GM19468 (cell line): Measurements from ENCODE around the gene GRIK4.

ENCODE experiments used
- ATAC-seq: cut with Tn5 transposase; IDR thresholded peaks from one replicate; pipeline ENCODE4 v1.9.1; 2021; ENCODE audit warnings: mild to moderate bottlenecking, moderate library complexity, moderate number of reproducible peaks; ENCODE audit not compliant: unreplicated experiment; ENCODE audit errors: extremely low read depth

The GRIK4 gene

DNA sequence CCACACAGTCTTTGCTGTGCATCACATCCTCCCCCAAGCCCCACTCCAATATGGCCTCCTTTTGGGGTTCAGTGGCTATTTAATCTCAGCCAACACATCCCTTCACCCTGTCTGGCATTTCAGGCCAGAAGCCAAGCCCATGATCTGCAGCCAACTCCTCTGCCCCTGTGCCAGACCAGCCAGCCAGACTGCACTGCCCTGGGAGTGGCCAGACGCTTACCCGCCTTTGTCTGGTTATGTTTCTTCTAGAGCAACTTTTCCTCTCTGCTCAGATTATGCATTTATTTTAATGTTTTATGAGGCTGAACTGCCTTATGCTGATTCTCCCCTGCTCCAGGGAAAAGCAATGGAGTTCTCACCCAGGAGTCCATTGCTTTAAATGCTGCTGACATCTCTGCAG lies 305.6 kb downstream of the GRIK4 start:
- ATAC-seq, result no peak

DNA sequence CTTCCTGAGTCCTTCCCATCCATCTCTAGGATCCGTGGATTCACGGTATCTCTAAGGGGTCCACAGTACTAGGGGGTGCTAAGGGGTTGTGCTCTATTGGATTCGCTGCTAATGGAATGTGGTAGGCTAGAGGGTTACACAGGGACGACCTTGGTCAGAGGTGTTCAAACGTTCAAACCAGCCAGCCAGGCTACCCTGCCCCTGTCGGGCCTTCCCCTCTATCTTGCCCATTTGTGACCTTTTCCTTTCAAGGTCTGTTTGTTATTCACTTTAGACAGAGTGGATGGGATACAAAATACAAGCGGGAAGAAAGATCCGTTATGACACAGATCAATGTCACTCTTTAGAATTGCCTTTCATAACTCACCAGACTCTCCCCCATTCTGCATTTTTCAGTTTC lies 306.5 kb downstream of the GRIK4 start:
- ATAC-seq, result no peak

DNA sequence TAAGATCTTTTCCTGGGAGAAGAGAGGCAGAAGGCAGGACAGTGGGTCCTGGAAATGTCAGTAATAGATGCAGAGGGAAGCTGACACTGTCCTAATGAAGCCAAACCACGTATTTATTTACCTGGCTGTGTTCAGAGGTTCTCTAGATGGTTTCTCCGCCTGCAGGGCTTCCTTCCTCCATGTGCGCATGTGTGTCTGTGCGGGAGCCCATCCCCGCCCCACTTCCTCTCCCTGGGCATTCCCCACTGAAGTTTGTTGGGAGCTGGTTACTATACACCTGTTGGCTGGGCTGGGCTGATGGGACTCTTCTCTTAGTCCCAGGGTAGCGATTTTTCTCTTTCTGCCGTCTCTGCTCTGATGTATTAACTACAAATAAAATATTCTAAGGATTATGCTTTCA lies 307.5 kb downstream of the GRIK4 start:
- no peak for ATAC-seq

DNA sequence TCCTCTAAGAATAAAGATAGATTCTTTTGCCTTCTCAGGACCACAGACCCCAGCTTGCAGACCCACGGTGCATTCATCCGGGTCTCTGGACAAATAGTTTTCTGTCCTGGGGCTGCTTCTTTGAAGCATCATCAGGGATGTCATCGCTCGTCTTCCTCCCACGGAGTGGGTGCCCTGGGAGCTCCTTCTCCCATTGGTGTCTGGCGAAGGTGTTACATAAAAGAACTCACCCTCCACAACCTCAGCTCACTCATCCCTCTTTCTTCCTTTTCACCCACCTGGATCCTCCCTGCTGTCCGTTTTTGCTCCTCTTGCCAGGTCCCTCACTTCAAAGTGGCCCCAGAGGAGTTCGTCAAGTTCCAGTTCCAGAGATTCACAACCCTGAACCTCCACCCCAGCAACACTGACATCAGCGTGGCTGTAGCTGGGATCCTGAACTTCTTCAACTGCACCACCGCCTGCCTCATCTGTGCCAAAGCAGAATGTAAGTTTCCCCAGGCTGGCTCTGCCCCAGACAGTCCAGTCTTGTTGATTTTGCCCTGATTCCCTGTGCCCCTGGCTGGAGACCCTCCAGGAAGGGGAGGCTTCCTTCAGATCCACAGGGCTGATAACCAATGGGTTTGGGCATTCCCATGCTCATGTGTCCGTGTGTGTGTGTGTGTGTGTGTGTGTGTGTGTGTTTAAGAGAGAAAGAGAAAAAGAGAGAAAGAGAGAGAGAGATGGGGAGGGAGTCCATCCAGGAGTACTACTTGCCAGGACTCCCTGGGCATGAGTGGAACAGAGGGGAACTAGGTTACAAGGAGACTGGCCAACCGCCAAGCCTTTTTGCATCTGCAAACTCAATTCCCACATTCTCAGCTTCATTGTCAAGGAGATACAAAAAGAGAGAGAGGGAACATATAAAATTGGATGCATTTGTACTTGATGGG lies 308.2 kb downstream of the GRIK4 start:
- no peak for ATAC-seq

DNA sequence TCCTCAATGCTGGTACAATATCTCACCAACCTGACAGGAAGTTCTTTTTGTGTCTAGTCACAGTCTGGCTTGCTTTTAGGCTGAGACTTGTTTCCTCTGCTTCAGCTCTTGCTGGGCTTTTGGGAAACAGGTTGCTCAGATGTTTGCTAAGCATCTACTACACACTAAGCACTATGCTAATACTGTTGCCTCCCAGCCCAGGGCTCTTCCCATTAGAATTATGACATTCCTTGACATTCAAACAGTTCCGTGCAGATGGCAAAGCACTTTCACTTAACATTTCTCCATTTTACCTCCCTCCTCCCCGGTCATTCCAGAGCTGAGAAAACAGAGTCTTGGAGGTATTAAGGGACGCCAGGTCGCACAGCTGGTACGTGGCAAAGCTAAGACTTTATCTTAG lies 311.6 kb downstream of the GRIK4 start:
- no peak for ATAC-seq

DNA sequence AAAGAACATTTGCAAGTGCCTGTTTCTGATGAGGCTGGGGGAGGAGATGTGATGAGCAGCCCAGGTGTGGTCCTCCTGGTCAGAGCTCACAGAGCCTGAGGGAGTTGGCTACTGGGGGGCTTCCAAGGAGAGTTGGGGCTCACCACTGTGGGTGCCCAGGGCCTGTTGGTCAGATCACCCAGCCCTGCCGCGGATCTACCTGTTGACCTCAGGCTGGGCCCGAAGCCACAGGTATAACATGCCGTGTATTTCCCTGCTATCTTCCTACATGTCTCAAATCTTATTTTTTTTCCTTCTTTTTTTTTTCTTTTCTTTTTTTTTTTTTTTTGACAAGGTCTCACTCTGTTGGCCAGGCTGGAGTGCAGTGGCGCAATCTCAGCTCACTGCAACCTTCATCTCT lies 312.7 kb downstream of the GRIK4 start:
- no peak for ATAC-seq

DNA sequence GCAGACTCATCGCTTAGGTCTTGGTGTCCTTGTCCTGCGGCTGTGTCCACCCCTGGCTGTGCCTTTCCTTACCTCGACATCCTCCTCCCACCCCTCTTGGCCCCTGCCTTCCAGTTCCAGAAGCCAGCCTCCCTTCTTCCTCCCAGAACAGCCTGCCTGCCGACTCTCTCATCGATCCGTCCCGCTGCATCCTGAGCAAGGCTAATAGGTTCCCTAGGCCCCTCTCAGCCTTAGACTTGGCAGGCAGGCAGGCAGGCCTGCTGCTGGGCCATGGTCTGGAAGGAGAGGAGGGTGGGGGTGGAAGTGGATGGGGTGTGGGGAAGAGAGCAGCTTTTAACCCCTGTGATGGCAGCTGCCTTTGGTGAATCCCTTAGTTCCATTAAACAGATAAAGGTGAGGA lies 315.6 kb downstream of the GRIK4 start:
- ATAC-seq, result no peak

DNA sequence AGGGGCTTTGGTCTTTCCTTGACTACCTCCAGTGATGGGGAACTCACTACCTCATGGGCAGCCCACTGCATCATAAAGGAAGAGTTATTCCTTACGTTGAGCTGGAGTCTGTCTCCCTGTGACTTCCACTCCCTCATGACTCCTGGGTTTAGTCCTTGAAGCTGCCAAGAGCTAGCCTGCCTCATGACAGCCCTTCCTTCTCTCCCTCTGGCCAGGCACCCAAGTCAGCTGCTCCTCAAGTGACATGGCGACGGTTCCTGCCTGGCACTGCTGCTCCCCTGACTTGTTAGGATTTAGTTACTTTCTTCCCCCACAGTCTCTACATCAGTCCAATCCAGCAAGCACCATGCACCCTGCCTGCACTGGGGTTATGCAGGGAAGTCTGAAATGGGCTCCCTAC lies 316.3 kb downstream of the GRIK4 start:
- ATAC-seq, result no peak

DNA sequence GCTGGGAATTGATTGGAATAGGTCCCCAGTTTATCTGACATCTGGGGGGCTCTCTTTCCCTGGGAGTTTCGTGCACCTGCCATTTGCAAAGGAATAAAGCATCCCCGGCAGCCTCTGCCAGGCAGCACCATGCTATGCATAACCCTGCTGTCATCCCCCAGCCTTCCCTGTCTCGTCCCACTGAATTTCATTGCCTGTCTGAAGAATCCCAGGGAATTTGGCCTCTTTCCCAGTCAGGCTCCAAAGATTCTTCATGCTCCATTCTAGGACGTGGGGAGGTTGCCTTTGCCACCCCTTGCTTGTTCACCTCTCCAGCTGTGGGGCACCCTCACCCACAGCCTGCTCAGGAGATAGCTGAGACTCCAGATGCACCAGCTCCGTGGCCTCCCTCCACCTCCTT lies 317.3 kb downstream of the GRIK4 start:
- ATAC-seq, result no peak

DNA sequence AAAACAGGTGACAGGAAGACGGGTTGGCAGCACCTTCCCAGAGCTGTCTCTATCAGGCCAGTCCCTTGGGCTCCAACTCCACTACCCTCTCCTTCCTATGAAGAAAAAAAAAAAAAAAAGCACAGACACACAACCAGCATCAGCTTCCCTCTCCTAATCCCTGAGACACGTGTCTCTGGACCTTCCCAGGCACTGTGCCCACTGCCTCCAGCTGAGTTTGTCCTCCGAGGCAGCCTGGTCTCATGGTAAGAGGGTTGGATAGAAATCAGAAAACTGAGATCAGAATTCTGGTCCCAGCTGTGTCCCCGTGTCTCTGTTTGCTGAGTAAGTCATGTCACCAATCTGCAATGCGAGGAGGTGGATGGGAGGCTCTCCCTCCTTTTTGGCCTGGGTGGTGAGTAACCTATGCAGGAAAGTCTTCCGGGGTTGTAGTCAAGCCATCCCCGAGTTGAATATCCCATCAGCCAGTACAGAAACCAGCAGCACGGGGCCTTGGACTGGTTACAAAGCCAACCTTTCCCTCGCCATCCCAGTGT lies 318.6 kb downstream of the GRIK4 start:
- ATAC-seq, result no peak

DNA sequence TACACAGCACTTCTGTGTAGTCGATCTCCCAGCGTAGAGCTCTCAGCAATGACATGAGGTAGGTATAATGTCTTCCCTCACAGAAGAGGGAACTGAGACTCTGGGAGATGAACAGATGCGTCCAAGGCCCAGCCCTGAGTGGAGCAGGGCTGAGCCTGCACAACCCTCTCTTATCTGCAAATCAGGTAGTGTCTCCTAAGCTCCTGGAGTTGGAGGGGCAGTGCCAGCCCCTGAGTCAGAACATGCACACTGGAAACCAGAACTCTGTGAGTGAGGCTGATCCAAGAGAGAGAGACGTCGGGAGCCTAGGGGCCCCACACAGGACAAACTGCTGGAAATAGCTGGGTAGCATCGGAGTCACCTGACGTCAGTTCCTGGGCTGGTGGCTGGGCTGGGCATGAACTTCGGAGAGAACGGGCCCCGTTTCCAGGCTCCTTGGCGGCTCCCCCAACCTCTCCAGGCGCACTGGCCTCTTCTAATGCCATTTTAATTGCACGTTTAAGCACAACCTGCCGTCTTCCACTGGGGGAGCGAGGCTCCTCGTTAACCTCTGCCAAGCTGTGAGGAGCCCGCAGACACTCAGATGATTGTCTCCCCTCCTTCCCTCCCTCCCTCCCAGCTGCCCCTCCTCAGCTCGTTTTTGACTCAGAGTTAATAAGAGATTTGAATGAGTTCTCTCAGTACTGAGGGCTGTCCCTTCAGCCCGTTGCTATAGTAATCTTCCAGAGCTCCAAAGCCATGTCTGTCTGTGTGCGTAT lies 321.1 kb downstream of the GRIK4 start:
- no peak for ATAC-seq

DNA sequence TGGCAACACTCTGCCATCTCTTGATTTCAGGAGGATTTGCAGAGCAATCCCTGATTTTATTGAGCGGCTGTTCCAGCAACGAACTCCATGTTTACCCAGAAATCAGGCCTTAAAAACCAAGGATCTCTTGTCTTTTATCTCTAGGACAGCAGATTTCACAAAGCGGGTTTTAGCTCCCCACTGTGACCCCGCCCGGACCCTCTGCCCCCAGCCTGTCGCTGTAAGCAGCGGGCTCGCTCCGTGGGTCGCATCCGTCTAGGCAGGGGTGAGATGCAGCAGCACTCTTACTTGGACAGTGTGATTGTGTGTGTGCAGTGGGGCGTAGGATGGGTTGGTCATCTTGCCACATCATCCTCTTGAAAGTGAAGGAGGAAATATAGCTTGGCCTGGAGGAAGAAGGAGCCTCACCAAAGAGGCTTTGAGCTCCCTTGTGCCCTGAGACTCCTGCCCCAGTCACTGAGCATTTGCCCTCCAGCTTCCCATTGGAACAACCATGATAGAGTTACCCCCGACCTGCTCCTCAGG lies 323.2 kb downstream of the GRIK4 start:
- ATAC-seq, result no peak

DNA sequence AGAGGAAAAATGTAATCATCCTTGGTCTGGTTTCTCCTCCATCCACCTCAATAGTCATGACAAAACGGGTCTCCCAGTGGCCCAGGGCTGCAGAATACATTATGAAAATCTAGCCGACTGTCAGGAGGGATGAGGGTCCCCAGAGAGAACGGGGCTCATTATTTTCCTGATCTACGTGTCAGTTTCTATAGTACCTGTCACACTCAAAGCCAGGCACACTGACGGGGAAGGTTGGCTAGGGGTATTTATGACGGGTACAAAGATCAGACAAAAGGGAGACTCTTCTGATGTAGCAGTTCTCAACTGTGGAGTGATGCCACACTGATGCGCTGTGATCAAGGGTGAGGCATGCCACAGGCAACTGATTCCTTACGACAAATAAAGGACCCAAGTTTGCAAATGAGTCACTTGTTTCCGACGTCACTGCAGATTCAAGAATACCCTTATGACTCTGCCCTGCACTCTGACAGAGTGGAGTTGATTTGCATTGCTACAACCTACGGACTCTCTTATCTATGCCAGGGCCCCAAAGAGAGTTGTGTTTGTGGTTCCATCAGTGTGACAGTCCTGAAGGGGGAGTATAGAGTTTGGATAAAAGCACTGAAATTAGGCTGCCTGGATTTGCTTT lies 324.2 kb downstream of the GRIK4 start:
- ATAC-seq, result peak; percentile 86

DNA sequence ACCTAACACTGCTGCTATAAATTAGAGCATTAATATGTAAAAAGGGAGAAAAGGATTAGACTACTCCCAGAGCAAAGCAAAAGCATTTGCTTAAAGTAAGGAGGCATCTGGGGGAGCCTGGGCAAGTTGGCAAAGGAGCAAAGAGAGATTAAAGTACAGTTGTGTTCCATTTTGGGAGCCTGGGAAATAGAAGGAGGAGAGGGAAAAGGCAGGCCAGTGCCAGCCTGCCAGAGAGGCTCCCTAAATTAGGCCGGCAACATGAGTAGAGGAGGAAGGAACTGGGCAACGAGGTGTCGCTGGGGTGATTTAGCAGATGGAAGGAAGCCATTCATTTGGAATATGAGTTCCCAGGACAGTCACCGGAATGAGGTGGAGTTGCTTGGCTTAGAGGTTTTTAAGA lies 326.1 kb downstream of the GRIK4 start:
- no peak for ATAC-seq

DNA sequence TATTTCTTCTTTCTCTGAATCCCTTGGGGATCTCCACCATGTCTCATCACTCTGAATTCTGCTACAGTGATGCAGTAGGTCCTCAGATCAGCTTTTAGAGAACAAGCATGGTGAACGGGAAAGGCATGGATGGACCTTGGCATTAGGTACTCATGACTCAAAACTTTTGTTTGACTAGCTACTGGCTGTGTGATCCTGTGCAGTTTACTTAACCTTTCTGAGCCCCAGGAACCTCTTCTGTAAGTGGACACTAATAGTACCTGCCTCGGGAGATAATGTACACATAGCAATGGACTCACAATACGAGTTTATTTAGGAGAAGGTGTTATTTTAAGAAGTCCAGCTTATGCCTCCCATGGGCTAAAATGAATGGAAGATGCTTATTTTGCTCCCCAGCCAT lies 327.7 kb downstream of the GRIK4 start:
- ATAC-seq, result no peak

DNA sequence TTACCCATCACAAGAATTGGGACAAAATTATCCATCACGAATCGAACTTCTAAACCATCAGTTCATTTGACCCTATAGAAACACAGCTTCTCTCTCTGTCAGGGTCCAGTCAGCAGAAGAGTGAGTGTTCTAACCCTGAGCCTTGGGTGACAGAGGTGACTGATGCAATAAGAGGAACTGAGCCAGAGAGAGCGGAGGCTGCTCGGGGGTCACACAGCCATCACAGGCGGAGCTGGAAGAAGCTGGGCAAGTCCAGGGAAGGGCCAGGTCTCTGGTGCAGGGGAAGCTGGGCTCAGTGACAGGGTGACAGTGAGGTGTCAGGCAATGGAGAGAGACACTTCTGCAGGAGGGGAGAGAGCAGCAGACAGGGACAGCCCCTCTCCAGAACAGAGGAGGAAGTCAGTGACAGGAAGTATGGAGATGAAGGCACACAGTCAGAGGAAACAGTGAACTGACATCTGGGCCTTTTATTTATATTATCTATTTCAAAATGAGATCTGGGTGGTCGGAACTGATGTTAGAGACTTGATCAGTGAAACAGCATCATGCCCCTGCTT lies 328.4 kb downstream of the GRIK4 start:
- no peak for ATAC-seq

DNA sequence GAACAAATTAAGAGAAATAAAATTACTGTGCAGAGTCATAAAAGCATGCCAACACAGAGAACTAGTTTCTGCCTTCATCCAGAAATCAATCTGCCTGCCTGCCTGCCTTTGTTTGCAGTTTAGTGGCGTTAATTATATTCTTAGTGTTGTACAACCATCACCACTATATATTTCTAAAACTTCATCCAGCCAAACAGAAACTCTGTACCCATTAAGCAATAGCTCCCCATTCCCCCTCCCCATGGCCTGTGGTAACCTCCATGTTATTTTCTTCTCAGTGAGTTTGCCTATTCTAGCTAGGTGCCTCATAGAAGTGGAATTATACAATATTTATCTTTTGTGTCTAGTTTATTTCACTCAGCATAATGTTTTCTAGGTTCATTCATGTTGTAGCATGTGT lies 329.1 kb downstream of the GRIK4 start:
- ATAC-seq, result no peak

DNA sequence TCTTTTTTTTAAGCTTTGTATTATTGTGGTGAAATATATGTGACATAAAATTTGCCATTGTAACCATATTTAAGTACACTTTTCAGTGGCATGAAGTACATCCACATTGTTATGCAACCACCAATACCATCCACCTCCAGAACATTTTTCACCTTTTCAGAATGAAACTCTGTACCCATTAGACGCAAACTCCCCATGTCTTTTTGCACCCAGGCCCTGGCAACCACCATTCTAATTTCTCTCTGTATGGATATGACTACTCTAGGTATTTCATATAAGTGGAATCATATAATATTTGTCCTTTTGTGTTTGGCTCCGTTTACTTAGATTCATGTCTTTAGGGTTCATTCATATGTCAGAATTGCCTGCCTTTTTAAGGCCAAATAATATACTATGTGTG lies 329.5 kb downstream of the GRIK4 start:
- no peak for ATAC-seq

DNA sequence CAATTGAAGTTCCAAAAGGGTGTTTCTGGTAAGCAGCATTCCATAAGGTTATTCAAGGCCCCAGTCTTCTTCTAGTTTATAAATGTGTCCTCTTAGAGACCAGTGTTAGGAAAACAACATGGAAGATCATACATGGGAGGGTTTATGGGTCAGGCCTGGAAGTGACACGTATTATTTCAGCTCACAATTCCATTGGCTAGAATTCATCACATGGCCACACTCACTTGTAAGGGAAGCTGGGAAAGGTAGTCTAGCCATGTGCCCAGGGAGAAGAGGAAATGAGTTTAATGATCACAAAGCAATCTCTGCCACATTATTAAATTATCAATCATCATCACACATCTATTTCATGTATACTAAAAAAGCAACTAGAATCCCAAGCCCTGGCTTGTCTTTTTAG lies 330.6 kb downstream of the GRIK4 start:
- no peak for ATAC-seq

DNA sequence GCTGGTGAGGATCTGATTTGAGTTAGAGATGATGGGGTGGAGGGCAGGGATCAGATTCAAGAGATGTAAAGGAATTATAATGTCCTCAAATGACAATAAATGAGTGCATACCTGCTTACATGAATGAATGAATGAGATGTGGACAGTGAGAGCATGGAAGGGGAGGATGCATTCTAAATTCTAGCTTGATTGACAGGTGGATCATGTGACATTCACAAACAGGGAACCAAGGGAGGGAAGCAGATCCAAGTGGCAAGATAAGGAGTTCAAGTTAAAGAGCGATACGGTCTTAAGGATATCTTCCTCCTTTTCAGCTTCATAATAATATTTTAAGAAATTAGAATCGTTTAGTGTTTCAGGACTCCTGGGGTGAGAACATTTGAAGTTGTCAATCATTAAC lies 341.9 kb downstream of the GRIK4 start:
- no peak for ATAC-seq
